Body of pancreas (tissue), 4 donors: ENCODE results near the gene CROCC2.

Source experiments
- CTCF ChIP-seq, 7 experiments: fragments of 450-650 bp in 4 of 7; fragments of 200-600 bp in 3 of 7; sonication (generic) in 3 of 7; IDR thresholded peaks; one replicate each; pipeline ENCODE4 v1.5.1; 2016 to 2019; ENCODE audit warnings: antibody characterized with exemption in 7 of 7
- POLR2A ChIP-seq, 3 donors: fragments of 450-650 bp; IDR thresholded peaks; one replicate each; pipeline ENCODE4 v1.6.1; 2016; ENCODE audit warnings: antibody characterized with exemption in 3 of 3, mild to moderate bottlenecking in 2 of 3

- TF ChIP-seq CTCF (IDR thresholded peaks at IDR 0.05) (no peak), POLR2A (IDR thresholded peaks at IDR 0.05) (no peak)
Measured at GRCh38 chr2:240957656-240958365, 51.7 kb downstream of the CROCC2 start.
